GM12865 (cell line): ENCODE measurements around the gene BFSP1.

Experiments used
- DNase-seq: peaks from one replicate; pipeline ENCODE4 v3.0.0; 2010; ENCODE audit warnings: low read depth
- H3K4me3 ChIP-seq: 2 replicates; pipeline ENCODE4 v1.5.1; 2011; ENCODE audit warnings: mild to moderate bottlenecking, low read depth, low read length, control low read depth
- CTCF ChIP-seq: IDR thresholded peaks from 2 replicates; pipeline ENCODE4 v1.5.1; 2011; ENCODE audit warnings: low read length, control low read depth, low read depth, inconsistent platforms; ENCODE audit not compliant: insufficient read depth; ENCODE audit errors: missing control alignments

BFSP1 gene

GRCh38 chr20:17460119-17460518 is 71.1 kb downstream of the BFSP1 start:
- DNase-seq: no peak
- TF ChIP-seq CTCF: no peak
- no peak overlapping the region for H3K4me3 ChIP-seq

DNA sequence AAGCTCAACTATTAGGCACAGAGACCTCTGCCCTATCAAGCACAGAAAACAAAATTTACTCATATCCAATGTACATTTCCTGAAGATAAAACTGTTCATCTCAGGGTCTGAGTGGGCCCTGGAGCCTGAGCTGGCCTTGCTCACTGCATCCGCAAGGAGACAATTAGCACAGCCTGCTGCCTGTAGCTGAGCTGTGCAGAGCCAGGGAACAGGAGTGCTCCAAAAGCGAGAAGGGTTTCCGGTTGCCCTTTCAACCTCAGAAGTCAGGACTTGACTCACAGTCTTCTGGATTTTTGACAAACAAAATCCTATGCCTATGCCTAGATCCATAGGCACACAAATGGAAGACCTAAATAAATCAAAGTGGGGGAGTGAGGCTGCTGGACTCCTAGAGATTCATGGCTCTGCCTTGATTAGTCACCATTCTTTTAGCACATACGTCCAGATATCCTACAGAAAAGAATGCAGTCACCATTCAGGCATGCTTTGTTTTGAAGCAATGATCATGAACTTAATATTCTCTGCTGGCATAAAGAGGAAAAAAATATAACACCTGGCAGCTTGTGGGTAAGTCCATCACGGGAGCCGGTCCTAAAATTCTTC is 73.5 kb downstream of the BFSP1 start:
- no peak for DNase-seq
- TF ChIP-seq CTCF: no peak

GRCh38 chr20:17457079-17457478 is 74.1 kb downstream of the BFSP1 start:
- no peak for TF ChIP-seq CTCF
- no peak overlapping the region for H3K4me3 ChIP-seq
- no peak for DNase-seq

More for the DNA sequence above, 73.5 kb downstream of the BFSP1 start:
- no peak overlapping the region for H3K4me3 ChIP-seq

DNA sequence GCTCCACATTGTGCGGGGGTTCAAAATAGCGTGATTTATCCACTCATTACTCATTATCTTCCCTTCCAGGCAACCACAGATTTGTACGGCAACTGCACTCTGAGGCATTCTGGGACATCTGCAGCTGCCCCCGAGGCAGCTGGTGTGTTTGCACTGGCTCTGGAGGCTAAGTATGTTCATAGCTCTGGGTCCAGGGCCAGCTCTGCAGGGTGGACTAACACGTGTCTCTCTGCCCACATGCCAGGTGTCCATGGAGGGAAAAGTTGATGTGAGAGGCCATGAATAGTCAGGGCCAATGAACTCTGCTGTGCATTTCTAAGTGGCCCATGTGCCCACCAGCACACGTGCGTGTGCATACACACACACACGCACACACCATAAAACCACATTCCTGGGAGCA is 74.9 kb downstream of the BFSP1 start:
- no peak for DNase-seq
- H3K4me3 ChIP-seq: no peak overlapping the region
- no peak for TF ChIP-seq CTCF

GRCh38 chr20:17453592-17453991 is 77.6 kb downstream of the BFSP1 start:
- DNase-seq: no peak
- H3K4me3 ChIP-seq: no peak overlapping the region
- no peak for TF ChIP-seq CTCF

- no peak for TF ChIP-seq CTCF
- no peak overlapping the region for H3K4me3 ChIP-seq
- DNase-seq: no peak
Measured at GRCh38 chr20:17452441-17452840, 78.7 kb downstream of the BFSP1 start.

DNA sequence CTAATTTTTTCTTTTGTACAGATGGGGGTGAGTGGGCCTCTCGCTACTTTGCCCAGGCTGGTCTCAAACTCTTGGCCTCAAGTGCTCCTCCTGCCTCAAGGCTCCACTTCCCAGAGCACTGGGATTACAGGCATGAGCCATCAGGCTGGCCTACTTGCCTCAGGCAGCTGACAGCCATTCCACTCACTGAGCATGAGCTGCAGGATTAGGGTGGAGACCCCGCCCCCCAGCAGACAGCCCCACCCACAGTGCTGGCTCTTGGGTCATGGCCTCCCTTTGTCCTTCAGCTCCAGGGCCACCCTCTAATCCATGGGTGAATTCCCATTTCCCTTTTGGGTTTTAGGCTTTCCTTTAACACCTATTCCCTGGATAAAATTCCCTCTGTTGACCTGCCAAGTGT is 82.1 kb downstream of the BFSP1 start:
- no peak for TF ChIP-seq CTCF
- no peak overlapping the region for H3K4me3 ChIP-seq
- DNase-seq: no peak
